ENCODE data around the gene C1orf216.

- no peak for TF ChIP-seq CTCF (IDR thresholded peaks at IDR 0.05; ENCODE audit: low read length)
- TF ChIP-seq EZH2 (optimal IDR thresholded peaks at IDR 0.05; ENCODE audit: low read depth, low read length) = no peak
- no peak for TF ChIP-seq EZH2phosphoT487 (IDR thresholded peaks at IDR 0.05; ENCODE audit: low read length)
These were observed 42.9 kb downstream of the C1orf216 start for GRCh38 chr1:35675773-35676172.

Measured in MM.1S (cell line).